ENCODE measurements around the gene PEX13. TPM values are rescaled to one million over a fixed set of nuclear protein-coding genes. Genes with fewer than 3 reads are reported as not detected.

The PEX13 gene
- total RNA-seq, 1 experiment from 2014 or later: 22.4 TPM

GRCh38 chr2:61057562-61057961, 40.0 kb downstream of the PEX13 start:
- Histone ChIP-seq H3K14ac (ENCODE audit: insufficient read depth, low read length) (no peak overlapping the region), H3K27ac (ENCODE audit: insufficient read length, low read depth, low read length) (no peak overlapping the region), H3K23me2 (ENCODE audit: insufficient read length, low read depth, low read length, poor library complexity, severe bottlenecking) (no peaks in the 10 kb centered on the region), H2BK20ac (ENCODE audit: low read depth, low read length, poor library complexity, severe bottlenecking) (no peak overlapping the region), H2BK120ac (ENCODE audit: low read depth, low read length, poor library complexity, severe bottlenecking) (no peak overlapping the region), H3K4me1 (ENCODE audit: insufficient read depth, low read length) (no peaks in the 10 kb centered on the region), H3K23ac (ENCODE audit: insufficient read length, low read depth, low read length) (no peak overlapping the region), H3T11ph (ENCODE audit: low read length) (no peak overlapping the region), H3K56ac (ENCODE audit: insufficient read length, low read depth, low read length) (no peak overlapping the region), H2BK12ac (ENCODE audit: insufficient read length, low read depth, low read length) (no peak overlapping the region), H2AK5ac (ENCODE audit: insufficient read length, low read length) (no peak overlapping the region), H4K20me1 (ENCODE audit: control insufficient read depth, insufficient read depth, insufficient read length) (no peaks in the 10 kb centered on the region), H2AFZ (ENCODE audit: low read length) (no peak overlapping the region), H3K79me2 (ENCODE audit: insufficient read depth, low read length) (no peaks in the 10 kb centered on the region), H3K4me2 (ENCODE audit: insufficient read depth, insufficient read length, low read length) (no peak overlapping the region), H3K79me1 (ENCODE audit: insufficient read depth, low read depth, low read length, poor library complexity, severe bottlenecking) (no peaks in the 10 kb centered on the region), H3K9ac (ENCODE audit: extremely low read depth, insufficient read length, low read length) (no peak overlapping the region), H2BK15ac (ENCODE audit: low read depth, low read length) (no peak overlapping the region), H3K27me3 (ENCODE audit: insufficient read depth, low read length) (no peaks in the 10 kb centered on the region), H4K5ac (ENCODE audit: insufficient read length, low read depth, low read length) (no peak overlapping the region), H3K9me3 (ENCODE audit: control insufficient read depth, low read depth, low read length) (no peaks in the 10 kb centered on the region), H3K4ac (ENCODE audit: low read depth, low read length) (no peak overlapping the region), H3K18ac (ENCODE audit: insufficient read length, low read depth, low read length) (no peak overlapping the region), H2BK5ac (ENCODE audit: insufficient read length, low read length) (no peak overlapping the region), H4K91ac (ENCODE audit: insufficient read length, low read depth, low read length) (no peak overlapping the region), H4K8ac (replicated peaks; ENCODE audit: insufficient read length, low read depth, low read length) (no peak overlapping the region)
- DNase-seq: no peak
- Mint-ChIP-seq H3K27ac (no peak overlapping the region), H3K4me1 (no peaks in the 10 kb centered on the region), H3K4me3 (no peak overlapping the region), H3K9me3 (no peaks in the 10 kb centered on the region), H3K27me3 (ENCODE audit: low read depth) (no peaks in the 10 kb centered on the region), H3K36me3 (ENCODE audit: insufficient read depth in 1 of 3, low read depth in 3 of 3) (peaks cover 2 to 23% (median 21%) of the 10 kb centered on the region in 3 experiments; a peak in 5 of 7 replicates)
- TF ChIP-seq CTCF (conservative IDR thresholded peaks at IDR 0.05): 0 out of 3 replicates have a peak, but pooled peaks have one; percentile 17

Measured in H9 (cell line).